ENCODE measurements around the gene TMEM205. TPM values are rescaled to one million over a fixed set of nuclear protein-coding genes. Genes with fewer than 3 reads are reported as not detected.

The TMEM205 gene
- total RNA-seq, 3 donors from 2014 or later (not counting 1 experiment from before 2014, with no cell fraction given): 25.0 to 29.9 (median 29.5) TPM

DNA sequence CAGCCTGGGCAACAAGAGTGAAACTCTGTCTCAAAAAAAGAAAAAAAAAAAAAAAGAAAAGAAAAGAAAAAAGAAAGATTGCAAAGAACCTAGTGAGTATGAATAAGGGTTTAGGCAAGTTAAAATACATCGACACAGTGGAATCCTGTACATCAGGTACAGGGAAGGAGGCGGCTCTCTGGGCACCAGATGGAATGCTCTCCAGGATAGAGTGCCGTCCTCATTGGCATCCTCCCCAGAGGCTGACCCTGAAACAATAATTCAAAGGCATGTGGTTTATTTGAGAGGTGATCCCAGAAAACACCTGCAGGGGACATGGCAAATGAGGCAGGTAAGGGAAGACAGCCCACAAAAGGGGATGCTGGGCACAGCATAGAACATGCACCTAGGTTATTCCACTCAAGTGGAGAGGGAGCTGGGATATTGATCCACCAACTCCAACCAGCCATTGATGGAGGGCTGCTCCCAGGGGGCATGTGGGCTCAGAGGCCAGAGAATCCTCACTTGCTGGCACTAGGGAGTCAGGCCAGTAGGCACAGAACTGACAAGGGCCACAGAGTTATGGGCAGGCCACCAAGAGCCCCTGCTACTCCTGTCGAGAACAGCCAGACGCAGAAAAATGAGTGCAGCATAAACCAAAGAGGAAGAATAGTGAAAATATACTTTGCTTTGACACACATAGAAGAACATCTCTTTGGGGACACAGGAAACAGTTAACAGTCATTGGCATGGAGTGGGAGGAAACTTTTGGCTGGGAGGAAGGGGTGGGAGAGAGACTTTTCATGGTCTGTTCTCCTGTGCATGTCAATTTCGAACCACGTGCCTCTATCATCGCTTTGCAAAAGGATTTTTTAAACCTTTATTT lies 45.9 kb downstream of the TMEM205 start:
- WGBS (ENCODE audit: insufficient coverage): 64% methylated on average over 8 of the region's 8 CpGs
- no peak overlapping the region for H3K4me3 ChIP-seq (ENCODE audit: low read length)
- Mint-ChIP-seq H3K9me3 (no peaks in the 10 kb centered on the region), H3K4me1 (no peaks in the 10 kb centered on the region), H3K27me3 (ENCODE audit: low read depth in 2 of 2) (peaks cover 5 to 6% of the 10 kb centered on the region in 2 donors), H3K27ac (no peak overlapping the region), H3K4me3 (no peak overlapping the region), H3K36me3 (no peaks in the 10 kb centered on the region)
- ATAC-seq (no peak), DNase-seq (no peak)
- no peaks in the 10 kb centered on the region for H3K27me3 ChIP-seq (ENCODE audit: control insufficient read depth, insufficient read depth, low read length)
- no peaks in the 10 kb centered on the region for H3K4me1 ChIP-seq (ENCODE audit: control insufficient read depth, insufficient read depth, low read length)
- no peaks in the 10 kb centered on the region for H3K36me3 ChIP-seq (ENCODE audit: control insufficient read depth, insufficient read depth, low read length)
- no peak for TF ChIP-seq CTCF (IDR thresholded peaks at IDR 0.05)
- no peaks in the 10 kb centered on the region for H3K9me3 ChIP-seq (ENCODE audit: control insufficient read depth, insufficient read depth, low read length)
- no peak overlapping the region for H3K27ac ChIP-seq (ENCODE audit: low read length)
- intact Hi-C loops (cut with micrococcal nuclease): no loop called here

DNA sequence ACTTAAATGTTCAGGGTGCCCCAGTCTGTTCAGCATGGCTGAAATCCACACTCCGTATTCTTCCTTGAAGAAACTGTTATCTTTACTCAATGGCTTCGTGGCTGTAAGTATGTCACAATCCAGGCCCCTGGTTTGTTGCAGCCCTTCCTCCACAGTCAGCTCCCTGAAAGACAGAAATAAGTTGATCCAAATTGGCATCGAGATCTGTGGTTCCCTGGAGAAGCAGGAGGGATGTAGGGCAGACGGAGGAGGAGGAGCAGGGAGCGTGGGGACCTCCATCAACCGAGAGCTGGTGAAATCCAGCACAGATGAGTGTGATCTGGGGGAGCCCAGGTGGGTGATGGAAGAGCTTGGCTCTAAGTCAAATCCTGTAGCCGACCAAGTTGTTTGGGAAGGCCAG lies 49.8 kb downstream of the TMEM205 start:
- Mint-ChIP-seq H3K36me3 (no peaks in the 10 kb centered on the region), H3K4me1 (peaks cover 0 to 10% of the 10 kb centered on the region in 2 donors), H3K9me3 (no peaks in the 10 kb centered on the region), H3K27me3 (ENCODE audit: low read depth in 2 of 2) (peaks cover 8 to 12% of the 10 kb centered on the region in 2 donors), H3K27ac (no peak overlapping the region), H3K4me3 (no peak overlapping the region)
- intact Hi-C loops (cut with micrococcal nuclease): no loop called here
- DNase-seq (no peak), ATAC-seq (no peak)
- Histone ChIP-seq H3K4me3 (ENCODE audit: low read length) (no peak overlapping the region), H3K27ac (ENCODE audit: low read length) (no peak overlapping the region), H3K36me3 (ENCODE audit: control insufficient read depth, insufficient read depth, low read length) (no peaks in the 10 kb centered on the region), H3K9me3 (ENCODE audit: control insufficient read depth, insufficient read depth, low read length) (no peaks in the 10 kb centered on the region), H3K27me3 (ENCODE audit: control insufficient read depth, insufficient read depth, low read length) (no peaks in the 10 kb centered on the region), H3K4me1 (ENCODE audit: control insufficient read depth, insufficient read depth, low read length) (peaks cover 10% of the 10 kb centered on the region)
- no peak for TF ChIP-seq CTCF (IDR thresholded peaks at IDR 0.05)
- WGBS (ENCODE audit: insufficient coverage): 77% methylated on average over 7 of the region's 7 CpGs

DNA sequence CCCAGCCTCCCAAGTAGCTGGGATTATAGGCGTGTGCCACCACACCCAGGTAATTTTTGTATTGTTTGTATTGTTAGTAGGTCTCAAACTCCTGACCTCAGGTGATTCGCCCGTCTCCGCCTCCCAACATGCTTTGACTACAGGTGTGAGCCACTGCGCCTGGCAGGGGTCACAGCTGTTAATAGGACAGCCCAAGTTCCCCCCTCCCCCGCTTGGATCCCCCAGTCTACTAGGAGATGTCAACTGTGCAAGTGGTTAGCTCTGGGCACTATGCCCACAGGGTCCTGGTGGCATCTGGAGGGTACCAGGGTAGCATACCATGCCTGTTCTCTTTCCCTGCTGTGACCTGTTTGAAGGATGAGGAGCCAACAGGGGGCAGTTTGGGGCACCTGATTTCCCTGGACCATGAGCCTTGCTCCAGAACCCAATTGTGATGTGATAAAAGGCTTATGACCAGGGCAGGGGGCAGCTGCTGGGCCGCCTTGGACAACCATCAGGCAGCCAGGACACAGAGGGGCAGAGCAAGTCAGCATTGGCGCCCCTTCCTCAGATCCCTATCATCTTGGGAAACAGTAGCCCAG lies 50.3 kb downstream of the TMEM205 start, which contains the start of gene TSPAN16:
TSPAN16 (plus strand) TSS at position 496 of the 581 bp plus-strand sequence. CDS start 138 bp downstream, outside the sequence.
- no peak within 1 kb of the TSS for H3K4me3 Mint-ChIP-seq
- Histone ChIP-seq H3K4me1 (ENCODE audit: control insufficient read depth, insufficient read depth, low read length) (peaks cover 10% of the 10 kb centered on the region), H3K27me3 (ENCODE audit: control insufficient read depth, insufficient read depth, low read length) (no peaks in the 10 kb centered on the region), H3K9me3 (ENCODE audit: control insufficient read depth, insufficient read depth, low read length) (no peaks in the 10 kb centered on the region), H3K36me3 (ENCODE audit: control insufficient read depth, insufficient read depth, low read length) (no peaks in the 10 kb centered on the region), H3K27ac (ENCODE audit: low read length) (no peak within 1 kb of the TSS), H3K4me3 (ENCODE audit: low read length) (no peak within 1 kb of the TSS)
- H3K27me3 Mint-ChIP-seq (ENCODE audit: low read depth in 2 of 2): peaks cover 8 to 12% of the 10 kb centered on the region in 2 donors
- H3K9me3 Mint-ChIP-seq: no peaks in the 10 kb centered on the region
- no peak for TF ChIP-seq CTCF (IDR thresholded peaks at IDR 0.05)
- 86% methylated on average over 8 of the region's 8 CpGs for WGBS (ENCODE audit: insufficient coverage)
- H3K36me3 Mint-ChIP-seq: no peaks in the 10 kb centered on the region
- intact Hi-C loops (cut with micrococcal nuclease): no loop called here
- ATAC-seq (no peak), DNase-seq (no peak)
- no peak within 1 kb of the TSS for H3K27ac Mint-ChIP-seq
- H3K4me1 Mint-ChIP-seq: peaks cover 0 to 10% of the 10 kb centered on the region in 2 donors

All from natural killer cell (primary cell).